ENCODE results near the gene KLRC4. TPM values are rescaled to one million over a fixed set of nuclear protein-coding genes. Genes with fewer than 3 reads are reported as not detected.
"Not testable (repeated sequence)": the region's sequence is repeated elsewhere in the genome, so short reads cannot be mapped to it uniquely, and the experiment has no call there.

Gene KLRC4
- total RNA-seq, 1 donor from 2014 or later = not detected

- CTCF ChIA-PET = not testable (repeated sequence)
Observed at GRCh38 chr12:10422159-10422558, 12.6 kb upstream of the KLRC4 start.

DNA sequence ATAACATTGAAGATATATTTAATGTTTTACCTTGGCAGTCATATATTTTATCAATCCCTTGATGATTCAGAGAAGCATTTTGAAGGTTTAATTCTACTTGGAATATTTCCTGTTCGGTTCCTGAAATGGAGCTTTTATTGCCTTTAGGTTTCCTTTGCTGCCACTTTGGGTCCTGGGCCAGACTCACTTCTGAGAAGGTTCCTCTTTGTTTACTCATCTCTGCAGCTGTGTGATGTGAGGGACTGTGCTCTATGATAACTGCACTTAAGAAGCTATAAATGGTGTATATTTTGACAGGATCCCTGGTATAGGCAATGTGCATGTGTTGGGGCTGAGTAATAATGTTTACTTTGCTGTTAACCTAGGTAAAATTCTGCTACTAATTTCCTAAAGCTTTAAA lies 10.8 kb upstream of the KLRC4 start, which contains the start of gene KLRC3:
TSS of gene KLRC3 (minus strand) at position 262 of the 400 bp plus-strand sequence. CDS start at position 217, 45 bp downstream.
- H3K4me3 Mint-ChIP-seq; DNase-seq; ATAC-seq (ENCODE audit: low read depth); H3K9me3 Mint-ChIP-seq; H3K27ac Mint-ChIP-seq; H3K36me3 Mint-ChIP-seq (ENCODE audit: low read depth); H3K4me1 Mint-ChIP-seq; CTCF ChIA-PET; POLR2A ChIA-PET; H3K27me3 Mint-ChIP-seq: not testable (repeated sequence)
- intact Hi-C loops (cut with micrococcal nuclease) = loop anchor here (2.0 kb wide), 1 partner anchor 14 kb away; no protein-coding TSS in a partner anchor

More at GRCh38 chr12:10422159-10422558, 12.6 kb upstream of the KLRC4 start:
- H3K4me1 Mint-ChIP-seq; H3K27me3 Mint-ChIP-seq; H3K4me3 Mint-ChIP-seq; ATAC-seq (ENCODE audit: low read depth); H3K27ac Mint-ChIP-seq; H3K9me3 Mint-ChIP-seq; intact Hi-C loops (cut with micrococcal nuclease); H3K36me3 Mint-ChIP-seq (ENCODE audit: low read depth); DNase-seq; POLR2A ChIA-PET: not testable (repeated sequence)

GRCh38 chr12:10408842-10409241 lies 715 bp downstream of the KLRC4 start:
- Mint-ChIP-seq H3K4me1 (peaks cover 8% of the 10 kb centered on the region), H3K27ac (no peak overlapping the region), H3K9me3 (peaks cover 3% of the 10 kb centered on the region), H3K36me3 (ENCODE audit: low read depth) (no peaks in the 10 kb centered on the region), H3K27me3 (peaks cover 2% of the 10 kb centered on the region), H3K4me3 (no peak overlapping the region)
- ChIA-PET POLR2A (no interaction called here), CTCF (no interaction called here)
- DNase-seq (no peak), ATAC-seq (ENCODE audit: low read depth) (no peak)
- TF ChIP-seq CTCF (IDR thresholded peaks at IDR 0.05) = no peak
- intact Hi-C loops (cut with micrococcal nuclease) = no loop called here

DNA sequence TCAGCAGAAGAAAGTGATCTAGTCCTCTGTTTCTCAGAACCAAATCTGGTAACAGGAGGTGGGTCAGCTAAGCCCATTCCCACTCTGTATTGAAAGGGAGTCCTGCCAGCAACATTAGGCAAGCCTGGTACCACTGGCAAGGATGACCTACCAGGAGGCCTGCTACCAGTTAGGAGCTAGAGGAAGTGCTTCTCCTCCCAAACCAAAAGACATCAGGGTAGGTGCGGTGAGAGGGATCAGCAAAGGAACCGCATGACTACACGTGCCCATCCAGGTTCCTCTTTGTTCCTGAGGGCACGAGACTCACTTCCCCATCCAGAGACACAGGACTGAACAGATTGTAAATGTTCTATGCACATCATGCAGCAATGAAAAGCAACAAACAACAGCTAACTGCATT lies 2.8 kb downstream of the KLRC4 start:
- CTCF ChIA-PET = no interaction called here
- H3K9me3 Mint-ChIP-seq = peaks cover 3% of the 10 kb centered on the region
- no peak for TF ChIP-seq CTCF (IDR thresholded peaks at IDR 0.05)
- peaks cover 8% of the 10 kb centered on the region for H3K4me1 Mint-ChIP-seq
- H3K4me3 Mint-ChIP-seq = no peak overlapping the region
- intact Hi-C loops (cut with micrococcal nuclease) = no loop called here
- no peaks in the 10 kb centered on the region for H3K36me3 Mint-ChIP-seq (ENCODE audit: low read depth)
- no peak for DNase-seq
- H3K27me3 Mint-ChIP-seq = no peaks in the 10 kb centered on the region
- H3K27ac Mint-ChIP-seq = no peak overlapping the region
- POLR2A ChIA-PET = no interaction called here
- no peak for ATAC-seq (ENCODE audit: low read depth)

DNA sequence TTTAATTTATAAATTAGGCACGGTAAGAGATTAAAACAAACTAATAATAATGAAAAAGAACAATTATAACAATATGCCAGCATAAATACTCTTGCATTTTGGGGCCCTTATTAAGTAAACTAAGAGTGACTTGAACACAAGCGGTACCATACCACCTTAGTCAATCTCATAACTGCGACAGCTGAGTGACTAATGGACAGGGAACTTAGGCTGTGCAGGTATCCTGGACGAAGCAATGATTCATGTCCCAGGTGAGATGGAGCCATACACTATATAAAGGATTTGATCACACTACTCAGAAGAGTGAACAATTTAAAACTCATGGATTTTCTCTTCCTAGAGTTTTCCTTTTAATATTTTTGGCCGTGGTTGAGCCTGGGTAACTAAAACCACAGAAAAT lies 4.3 kb downstream of the KLRC4 start:
- Mint-ChIP-seq H3K27ac (no peak overlapping the region), H3K9me3 (peaks cover 3% of the 10 kb centered on the region), H3K4me3 (no peak overlapping the region), H3K27me3 (peaks cover 2% of the 10 kb centered on the region), H3K4me1 (peaks cover 6% of the 10 kb centered on the region), H3K36me3 (ENCODE audit: low read depth) (no peaks in the 10 kb centered on the region)
- no peak for TF ChIP-seq CTCF (IDR thresholded peaks at IDR 0.05)
- ChIA-PET POLR2A (no interaction called here), CTCF (no interaction called here)
- ATAC-seq (ENCODE audit: low read depth) = no peak
- intact Hi-C loops (cut with micrococcal nuclease) = no loop called here
- no peak for DNase-seq

- no peak for TF ChIP-seq CTCF (IDR thresholded peaks at IDR 0.05)
- Mint-ChIP-seq H3K9me3 (peaks cover 3% of the 10 kb centered on the region), H3K27ac (no peak overlapping the region), H3K4me3 (no peak overlapping the region), H3K27me3 (peaks cover 5% of the 10 kb centered on the region), H3K36me3 (ENCODE audit: low read depth) (no peaks in the 10 kb centered on the region), H3K4me1 (peaks cover 6% of the 10 kb centered on the region)
- CTCF ChIA-PET = no interaction called here
- no peak for ATAC-seq (ENCODE audit: low read depth)
- intact Hi-C loops (cut with micrococcal nuclease) = no loop called here
- POLR2A ChIA-PET = no interaction called here
- no peak for DNase-seq
Observed at GRCh38 chr12:10404798-10405197, 4.8 kb downstream of the KLRC4 start.

Data from activated B cell treated with CpG ODN at 0.5 μM for 24 hours (primary cell).